GM19035 (cell line): ENCODE data around the gene CTLA4.

Experiments
- ATAC-seq: cut with Tn5 transposase; IDR thresholded peaks from one replicate; pipeline ENCODE4 v1.9.1; 2021; ENCODE audit not compliant: unreplicated experiment

CTLA4 gene

GRCh38 chr2:203867561-203868200, at the start of gene CTLA4:
TSS of gene CTLA4 (plus strand) at chr2:203867771. CDS start at chr2:203867943, 172 bp downstream.
- no peak for ATAC-seq

GRCh38 chr2:203818656-203819055, 48.9 kb upstream of the CTLA4 start:
- no peak for ATAC-seq

DNA sequence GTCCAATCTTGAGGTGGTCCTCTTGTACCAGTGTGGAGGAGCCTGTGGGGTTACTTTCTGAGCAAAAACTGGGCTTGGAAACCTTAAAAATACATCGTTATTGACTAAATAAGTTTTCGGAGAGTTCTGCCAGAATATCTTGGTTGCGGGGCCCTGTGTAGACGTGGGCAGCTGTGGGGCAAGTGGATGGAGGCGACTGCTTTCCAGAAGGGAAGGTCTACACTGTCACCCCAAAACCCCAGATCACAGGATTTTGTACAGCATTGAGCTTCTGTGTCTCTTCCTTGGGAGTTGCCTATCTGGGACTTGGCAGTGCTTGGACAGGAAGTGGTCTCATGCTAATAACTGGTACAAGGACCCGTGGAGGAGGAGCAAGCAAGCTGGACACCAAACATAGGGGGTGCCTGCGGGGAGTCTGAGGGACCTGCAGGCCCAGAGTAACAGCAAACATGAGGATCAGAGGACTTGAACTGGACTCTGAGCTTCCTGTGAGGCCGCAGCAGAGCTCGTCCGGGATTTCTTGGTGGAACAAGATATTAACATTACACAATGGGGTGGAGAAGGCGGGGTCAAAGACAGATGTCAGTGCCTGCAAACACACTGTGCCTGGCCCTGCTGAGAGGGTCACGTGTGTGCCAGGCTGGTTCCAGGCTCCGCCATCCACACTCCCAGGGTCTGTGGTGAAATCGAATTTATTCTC, 48.0 kb upstream of the CTLA4 start:
- no peak for ATAC-seq

GRCh38 chr2:203820969-203821368, 46.6 kb upstream of the CTLA4 start:
- peak; percentile 97 for ATAC-seq

DNA sequence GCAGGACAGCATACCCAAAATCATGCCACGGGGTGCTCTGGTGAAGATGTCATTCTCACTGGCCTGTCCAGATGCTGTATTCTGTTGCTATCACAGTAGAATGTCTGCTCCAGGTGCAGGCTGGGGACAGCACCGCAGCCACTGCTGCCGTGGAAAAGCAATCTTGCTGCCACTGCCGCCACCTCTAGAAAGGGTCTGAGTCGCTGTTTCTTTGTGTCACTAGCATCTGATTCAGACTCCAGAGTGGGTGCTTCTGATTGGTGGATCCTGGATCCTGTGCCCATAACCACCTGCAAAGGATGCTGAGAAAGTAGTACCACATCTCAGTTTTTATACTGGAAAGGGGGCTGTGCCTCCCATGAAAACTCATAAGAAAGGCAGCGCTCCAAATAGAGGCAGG, 45.3 kb upstream of the CTLA4 start:
- no peak for ATAC-seq

DNA sequence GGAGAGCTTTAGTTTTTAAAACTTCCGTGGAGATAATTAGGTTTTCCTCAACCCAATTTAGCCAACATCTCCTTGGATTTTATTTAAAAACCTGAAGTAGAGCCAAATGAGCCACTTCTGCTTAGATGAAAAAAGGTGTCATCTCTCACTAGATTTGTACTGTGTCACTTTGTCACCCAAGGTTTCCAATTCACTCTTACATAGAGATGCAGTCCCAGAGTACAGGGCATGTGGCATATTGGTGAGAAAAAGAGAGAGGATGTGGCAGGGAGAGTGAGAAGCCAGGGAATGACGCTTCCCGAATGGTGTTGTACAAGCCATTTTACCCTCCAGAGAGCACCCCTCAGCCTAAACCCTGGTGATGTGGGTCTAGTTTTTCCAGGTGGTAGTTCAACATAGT, 44.4 kb upstream of the CTLA4 start:
- no peak for ATAC-seq

GRCh38 chr2:203824057-203824456, 43.5 kb upstream of the CTLA4 start:
- ATAC-seq, result no peak

DNA sequence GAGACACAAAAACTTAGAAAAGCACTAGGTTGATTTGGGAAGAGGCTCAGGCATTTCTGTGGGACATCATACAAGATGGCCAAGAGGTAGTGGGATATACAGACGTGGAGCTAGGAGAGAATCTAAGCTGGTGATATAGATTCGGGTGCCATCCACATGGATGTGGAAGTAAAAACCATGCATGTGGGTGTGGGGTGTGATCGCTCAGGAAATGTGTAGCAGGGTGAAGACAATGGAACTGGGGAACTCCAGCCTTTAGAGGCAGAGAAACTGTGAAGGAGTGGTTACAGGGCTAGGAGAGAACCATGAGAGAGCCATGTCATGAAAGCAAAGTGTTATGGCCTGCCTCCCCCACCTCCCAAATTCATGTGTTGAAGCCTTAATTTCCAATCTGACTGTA, 43.0 kb upstream of the CTLA4 start:
- ATAC-seq, result no peak

- no peak for ATAC-seq
These were observed 40.9 kb upstream of the CTLA4 start for GRCh38 chr2:203826704-203827103.

DNA sequence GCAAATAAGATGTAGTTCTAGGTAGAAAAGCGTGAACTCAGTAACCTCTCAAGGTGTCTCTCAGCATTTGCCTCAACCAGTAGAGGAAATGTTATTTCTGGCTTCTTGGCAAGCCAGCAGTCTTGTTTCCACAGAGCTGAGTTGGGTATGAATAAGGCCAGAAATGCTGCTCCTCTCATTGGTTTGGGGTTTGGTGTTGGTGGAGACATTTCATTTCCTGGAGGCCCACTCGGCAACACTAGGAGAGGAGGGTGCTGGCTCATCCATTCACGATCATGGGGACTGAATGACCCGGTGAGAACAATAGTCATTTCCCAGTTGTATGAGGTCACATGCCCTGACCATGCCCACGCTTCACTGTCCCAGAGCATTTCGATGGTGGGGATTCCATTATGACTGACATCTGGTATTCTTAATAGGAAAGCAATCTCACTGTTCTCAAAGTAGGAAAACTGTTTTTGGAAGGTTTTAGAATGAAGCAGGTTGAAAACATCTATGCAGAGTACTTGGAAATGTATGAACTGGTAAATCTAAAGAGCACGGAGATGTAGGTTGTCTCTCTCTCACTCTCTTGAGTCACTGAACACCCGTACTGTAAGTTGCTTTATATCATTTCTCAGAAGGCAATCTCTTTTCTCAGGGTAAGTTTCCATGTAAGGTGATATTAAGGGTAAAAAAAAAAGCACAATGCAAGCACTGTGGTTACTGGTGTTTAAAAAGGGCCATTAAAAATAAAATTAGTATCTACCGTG, 37.1 kb upstream of the CTLA4 start:
- no peak for ATAC-seq

DNA sequence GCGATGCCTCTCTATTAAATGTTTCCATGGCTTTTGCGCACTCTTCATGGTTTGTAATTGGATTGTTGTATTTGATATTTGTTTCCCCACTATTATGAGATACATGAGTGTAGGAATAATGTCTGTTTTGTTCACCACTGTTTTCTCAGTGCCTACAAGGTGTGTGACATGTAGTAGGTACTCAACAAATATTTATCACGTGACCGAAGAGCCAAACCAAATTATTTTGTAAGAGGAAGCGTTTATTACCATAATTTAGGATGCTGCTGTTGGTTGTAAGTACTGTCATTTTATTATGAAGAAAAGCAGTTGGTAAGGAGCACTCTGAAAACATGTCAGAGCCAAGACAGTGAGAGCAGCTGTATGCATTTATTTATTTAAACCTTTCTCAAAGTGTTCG, 32.2 kb upstream of the CTLA4 start:
- no peak for ATAC-seq

DNA sequence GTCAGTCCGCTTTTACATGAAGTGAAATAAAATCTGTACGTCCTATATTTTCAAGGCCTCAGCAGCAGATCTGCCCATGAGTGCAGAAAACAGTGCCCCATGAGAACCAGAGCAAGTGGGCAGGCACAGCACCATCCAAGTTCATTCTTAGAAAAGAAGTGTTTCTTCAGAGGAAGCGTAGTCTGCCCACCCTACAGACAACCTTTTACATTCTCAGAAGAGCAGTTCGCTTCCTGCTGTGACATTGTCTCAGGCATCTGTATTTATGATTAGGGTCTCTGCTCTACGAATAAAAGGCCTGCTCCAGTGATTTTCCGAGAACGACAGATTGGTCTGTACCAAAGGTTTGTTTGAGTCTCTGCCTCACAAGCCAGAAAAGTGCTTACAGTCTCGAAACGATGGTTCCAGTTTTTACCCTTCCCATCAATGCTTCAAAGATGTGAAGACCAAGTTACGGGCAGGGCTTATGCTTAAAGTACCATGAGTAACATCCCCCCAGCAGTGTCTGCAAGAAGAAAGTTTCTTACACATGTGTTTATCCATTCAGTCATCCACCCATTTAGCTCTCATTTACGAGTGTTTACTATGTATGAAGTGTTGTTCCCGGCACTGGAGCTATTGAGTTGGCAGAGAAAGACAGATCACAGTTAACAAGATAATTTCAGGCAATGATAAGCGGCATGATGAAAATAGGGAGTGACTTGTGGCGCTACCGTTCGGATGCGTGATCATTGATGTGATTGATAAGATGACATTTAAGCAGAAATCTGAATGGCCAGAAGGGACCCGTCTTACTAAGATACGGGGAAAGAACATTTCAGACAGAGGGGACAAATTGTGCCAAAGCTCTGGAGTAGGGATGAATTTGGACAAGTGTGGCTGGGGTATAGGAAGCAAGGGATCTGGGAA, 31.4 kb upstream of the CTLA4 start:
- no peak for ATAC-seq

DNA sequence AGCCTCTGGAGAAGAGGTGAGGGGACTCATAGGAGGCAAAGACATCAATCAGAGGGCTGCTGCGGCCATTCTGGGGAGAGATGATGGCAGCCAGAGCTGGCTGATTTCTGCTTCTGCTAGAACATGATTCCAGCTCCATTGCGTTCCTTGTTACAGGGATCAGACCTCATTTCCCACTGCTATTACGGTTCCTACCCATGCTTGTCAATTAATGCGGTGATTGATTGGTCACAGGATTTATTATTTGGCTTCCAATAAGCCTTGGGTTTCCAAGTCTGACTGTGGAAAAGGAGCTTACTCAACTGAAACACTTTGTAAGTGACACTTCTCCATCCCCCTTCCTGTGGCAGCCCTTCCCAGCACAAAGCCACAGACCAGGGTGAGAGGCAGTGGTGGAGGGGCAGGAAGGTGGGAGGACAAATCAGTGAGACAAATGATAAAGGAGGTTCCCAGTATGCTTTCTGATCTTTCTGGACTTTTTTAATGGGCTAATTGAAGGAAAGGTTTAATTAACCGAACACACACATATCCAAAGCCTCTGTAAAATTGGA, 26.8 kb upstream of the CTLA4 start:
- no peak for ATAC-seq

DNA sequence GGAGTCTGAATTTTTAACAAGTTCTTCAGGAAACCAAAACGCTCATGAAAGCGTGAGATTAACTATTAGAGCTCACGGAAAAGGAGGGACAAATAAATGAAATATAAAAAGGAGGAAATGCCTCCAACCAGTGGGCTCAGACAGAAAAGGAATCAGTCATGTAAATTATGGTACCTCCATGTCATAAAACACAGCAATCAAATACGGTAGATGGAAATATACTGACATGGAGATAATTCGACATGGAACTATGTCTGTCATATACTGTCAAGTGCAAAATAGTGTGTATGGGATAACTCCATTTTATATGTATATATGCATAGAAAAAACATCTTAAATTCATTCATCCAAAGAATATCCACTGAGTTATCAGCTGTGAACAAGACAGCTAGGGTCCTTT, 25.9 kb upstream of the CTLA4 start:
- ATAC-seq, result no peak

- ATAC-seq, result no peak
These were observed 25.2 kb upstream of the CTLA4 start for GRCh38 chr2:203842373-203842772.

- ATAC-seq, result no peak
These were observed 21.0 kb upstream of the CTLA4 start for GRCh38 chr2:203846490-203847105.

GRCh38 chr2:203849010-203849409, 18.6 kb upstream of the CTLA4 start:
- ATAC-seq, result no peak

- ATAC-seq, result no peak
These were observed 14.8 kb upstream of the CTLA4 start for GRCh38 chr2:203852760-203853159.

DNA sequence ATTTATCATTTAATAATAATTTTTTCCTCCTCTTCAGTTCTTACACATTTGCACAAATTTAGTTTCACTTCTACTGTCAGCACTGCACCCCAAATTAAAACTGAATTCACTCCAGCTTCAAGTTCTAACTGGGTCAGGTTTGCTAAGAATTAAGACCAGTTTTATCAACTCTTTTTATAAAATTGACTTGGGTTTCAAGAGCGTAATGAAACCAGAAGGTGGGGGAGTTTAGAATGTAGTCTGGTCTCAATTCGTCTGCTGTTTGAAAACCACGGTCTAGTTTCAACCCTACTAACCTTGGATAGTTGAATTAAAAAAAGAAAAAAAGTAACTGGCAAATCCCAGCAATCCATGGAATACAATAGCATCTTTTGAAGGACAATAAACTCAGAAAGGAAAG, 14.3 kb upstream of the CTLA4 start:
- no peak for ATAC-seq

- ATAC-seq, result no peak
These were observed 13.8 kb upstream of the CTLA4 start for GRCh38 chr2:203853722-203854121.
